HAP-1 (cell line): ENCODE measurements around the gene MAGI2.

Experiments used
- DNase-seq, 2 experiments: peaks; one replicate each; pipeline ENCODE4 v3.0.0-alpha.2; 2016 to 2020; ENCODE audit warnings: low spot score in 2 of 2
- H3K27me3 ChIP-seq: fragments of 250-450 bp; sonication (Bioruptor Pico); 2 replicates; pipeline ENCODE4 v1.5.1; 2020; ENCODE audit warnings: low read depth, mild to moderate bottlenecking, moderate library complexity
- H3K36me3 ChIP-seq: fragments of 250-450 bp; sonication (Bioruptor Pico); replicated peaks from 2 replicates; pipeline ENCODE4 v1.5.1; 2020; ENCODE audit warnings: mild to moderate bottlenecking
- H3K4me1 ChIP-seq: fragments of 250-450 bp; sonication (Bioruptor Pico); 2 replicates; pipeline ENCODE4 v1.5.1; 2020; ENCODE audit warnings: mild to moderate bottlenecking
- H3K4me3 ChIP-seq: fragments of 250-450 bp; sonication (Bioruptor Pico); 2 replicates; pipeline ENCODE4 v1.5.1; 2020; ENCODE audit warnings: mild to moderate bottlenecking, moderate library complexity
- H3K9me3 ChIP-seq: fragments of 250-450 bp; sonication (Bioruptor Pico); 2 replicates; pipeline ENCODE4 v1.5.1; 2020; ENCODE audit warnings: mild to moderate bottlenecking, moderate library complexity
- in situ Hi-C: fragments of 300-500 bp; cut with MboI; formaldehyde crosslinking; loops from 3 replicates; pipeline ENCODE4 v1.14.3; 2020; ENCODE audit warnings: low sequenced_read_pairs, inconsistent platforms, mixed read lengths

Gene MAGI2

DNA sequence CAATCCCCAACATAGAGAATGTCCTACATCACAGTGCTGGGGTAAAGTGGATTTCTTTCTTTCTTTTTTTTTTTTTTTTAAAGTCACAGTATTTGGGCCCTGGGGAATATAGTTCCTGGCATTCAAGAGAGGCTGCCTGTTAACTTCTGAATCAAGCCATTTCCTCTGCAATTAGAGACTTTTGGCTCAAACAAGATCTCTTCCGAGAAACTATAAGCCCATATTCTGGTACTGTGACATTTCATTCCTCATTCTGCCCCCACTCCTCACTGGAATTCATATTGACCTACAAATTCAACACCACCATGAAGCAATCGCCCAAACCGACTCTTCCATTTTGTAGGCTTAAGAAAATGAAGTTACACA lies 1467.5 kb downstream of the MAGI2 start:
- DNase-seq = no peak
- in situ Hi-C loops = no loop called here
- no peaks in the 10 kb centered on the region for H3K9me3 ChIP-seq
- no peak overlapping the region for H3K4me3 ChIP-seq
- H3K27me3 ChIP-seq = no peaks in the 10 kb centered on the region
- H3K36me3 ChIP-seq = no peaks in the 10 kb centered on the region
- no peaks in the 10 kb centered on the region for H3K4me1 ChIP-seq

DNA sequence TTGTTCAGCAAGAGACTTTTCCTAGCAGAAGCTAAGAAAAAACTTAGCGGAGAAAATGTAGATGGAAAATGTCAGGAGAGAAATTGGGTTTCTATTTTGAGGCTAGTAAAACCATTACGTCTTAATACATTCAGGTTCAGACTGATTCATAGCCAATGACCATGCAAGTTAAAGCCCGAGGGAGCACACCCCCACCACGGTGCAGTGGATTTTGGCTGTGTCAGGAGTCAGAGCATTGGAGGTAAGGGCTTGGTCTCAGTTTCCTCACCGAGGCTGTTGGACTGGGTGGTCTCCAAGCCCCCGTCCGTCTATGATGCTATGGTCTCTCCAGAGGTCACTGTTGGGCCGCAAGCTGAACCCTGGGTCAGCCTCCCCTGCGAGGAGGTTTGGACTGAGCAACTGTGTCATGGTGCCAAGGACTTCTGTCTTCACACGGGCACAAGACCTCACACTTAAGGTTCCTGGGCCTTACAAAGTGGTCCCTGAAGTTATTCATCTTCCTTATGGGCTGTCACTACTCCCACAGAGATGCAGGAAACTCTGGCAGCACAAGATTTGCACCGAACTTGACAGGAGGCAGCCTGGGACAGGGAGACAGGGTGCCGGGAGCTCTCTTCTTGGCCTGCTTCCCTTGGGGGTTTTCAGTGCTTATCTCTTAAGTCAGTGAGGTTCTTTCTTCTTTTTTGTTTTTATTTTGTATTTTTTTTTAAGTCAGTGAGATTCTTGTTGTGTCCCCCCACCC lies 1468.1 kb downstream of the MAGI2 start:
- in situ Hi-C loops = no loop called here
- H3K4me3 ChIP-seq = no peak overlapping the region
- H3K36me3 ChIP-seq = no peaks in the 10 kb centered on the region
- DNase-seq = no peak
- no peaks in the 10 kb centered on the region for H3K27me3 ChIP-seq
- no peaks in the 10 kb centered on the region for H3K9me3 ChIP-seq
- no peaks in the 10 kb centered on the region for H3K4me1 ChIP-seq

DNA sequence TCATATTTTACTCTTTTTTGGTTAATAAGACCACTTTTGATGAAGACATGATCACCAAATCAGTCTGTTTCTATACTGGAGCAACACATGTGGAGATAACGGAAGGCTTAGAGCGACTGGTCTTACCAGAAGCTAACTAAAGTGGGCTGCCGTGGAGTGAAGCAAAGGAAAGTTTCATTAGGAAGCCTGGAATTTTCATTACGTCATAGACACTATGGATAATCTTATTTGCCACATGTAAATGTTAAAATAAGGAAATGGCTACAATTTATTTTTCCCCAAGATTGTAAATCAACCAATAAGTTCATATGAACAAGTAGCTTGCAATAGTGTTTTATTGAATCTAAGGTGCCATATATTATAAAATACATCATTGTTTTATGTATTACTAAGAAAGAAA lies 1469.5 kb downstream of the MAGI2 start:
- H3K36me3 ChIP-seq = no peaks in the 10 kb centered on the region
- in situ Hi-C loops = no loop called here
- no peaks in the 10 kb centered on the region for H3K27me3 ChIP-seq
- H3K9me3 ChIP-seq = no peaks in the 10 kb centered on the region
- no peaks in the 10 kb centered on the region for H3K4me1 ChIP-seq
- H3K4me3 ChIP-seq = no peak overlapping the region
- no peak for DNase-seq

- H3K27me3 ChIP-seq = no peaks in the 10 kb centered on the region
- in situ Hi-C loops = no loop called here
Observed at GRCh38 chr7:77982926-77983550, 1470.4 kb downstream of the MAGI2 start.

GRCh38 chr7:77980087-77980713 lies 1473.3 kb downstream of the MAGI2 start:
- H3K4me3 ChIP-seq = no peak overlapping the region
- H3K36me3 ChIP-seq = no peaks in the 10 kb centered on the region
- DNase-seq = no peak
- H3K9me3 ChIP-seq = no peaks in the 10 kb centered on the region
- no peaks in the 10 kb centered on the region for H3K4me1 ChIP-seq
- H3K27me3 ChIP-seq = no peaks in the 10 kb centered on the region
- in situ Hi-C loops = no loop called here

More at GRCh38 chr7:77982926-77983550, 1470.4 kb downstream of the MAGI2 start:
- no peaks in the 10 kb centered on the region for H3K4me1 ChIP-seq
- DNase-seq = no peak
- H3K4me3 ChIP-seq = no peak overlapping the region
- no peaks in the 10 kb centered on the region for H3K9me3 ChIP-seq
- no peaks in the 10 kb centered on the region for H3K36me3 ChIP-seq

- no peaks in the 10 kb centered on the region for H3K4me1 ChIP-seq
- in situ Hi-C loops = no loop called here
- no peaks in the 10 kb centered on the region for H3K36me3 ChIP-seq
- no peaks in the 10 kb centered on the region for H3K9me3 ChIP-seq
- DNase-seq = no peak
- no peak overlapping the region for H3K4me3 ChIP-seq
- no peaks in the 10 kb centered on the region for H3K27me3 ChIP-seq
Observed at GRCh38 chr7:77979219-77979618, 1474.2 kb downstream of the MAGI2 start.

DNA sequence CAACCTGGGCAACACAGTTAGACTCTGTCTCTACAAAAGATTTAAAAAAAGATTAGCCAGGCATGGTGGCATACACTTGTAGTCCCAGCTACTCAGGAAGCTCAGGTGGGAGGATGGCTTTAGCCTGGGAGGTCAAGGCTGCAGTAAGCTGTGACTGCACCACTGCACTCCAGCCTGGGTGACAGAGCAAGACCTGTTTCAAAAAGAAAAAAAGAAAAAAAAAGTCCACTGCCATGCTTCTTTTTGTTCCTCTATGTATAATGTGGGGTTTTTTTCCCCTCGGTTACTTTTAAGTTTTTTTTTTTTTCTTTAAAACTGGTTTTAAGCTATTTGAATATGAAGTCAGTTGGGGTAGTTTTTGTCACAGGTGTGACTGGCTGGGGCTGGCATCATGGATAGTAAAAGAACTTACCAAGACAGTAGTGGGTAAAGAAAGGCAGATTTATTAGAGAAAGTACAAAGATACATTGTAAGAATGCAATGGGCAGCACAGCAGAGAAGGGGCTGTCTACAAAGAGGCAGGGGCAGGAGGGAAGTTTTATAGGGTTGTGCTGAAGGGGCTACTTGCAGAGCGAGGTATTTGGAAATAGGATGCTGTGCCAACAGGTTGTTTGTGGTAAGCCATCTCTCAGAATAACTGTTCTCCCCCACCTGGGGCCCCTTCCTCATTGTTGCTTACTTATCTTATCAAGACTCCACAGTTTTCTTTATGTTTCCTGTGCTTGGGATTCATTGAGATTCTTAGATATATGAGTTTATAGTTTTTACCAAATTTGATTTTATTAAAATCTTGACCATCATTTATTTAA lies 1477.6 kb downstream of the MAGI2 start:
- H3K27me3 ChIP-seq = no peaks in the 10 kb centered on the region
- no peaks in the 10 kb centered on the region for H3K4me1 ChIP-seq
- no peaks in the 10 kb centered on the region for H3K36me3 ChIP-seq
- H3K9me3 ChIP-seq = no peaks in the 10 kb centered on the region
- in situ Hi-C loops = no loop called here
- H3K4me3 ChIP-seq = no peak overlapping the region
- DNase-seq = no peak

- Histone ChIP-seq H3K4me1 (no peaks in the 10 kb centered on the region), H3K36me3 (no peaks in the 10 kb centered on the region), H3K9me3 (no peaks in the 10 kb centered on the region), H3K4me3 (no peak overlapping the region), H3K27me3 (no peaks in the 10 kb centered on the region)
- no peak for DNase-seq
- in situ Hi-C loops = no loop called here
Observed at GRCh38 chr7:77971726-77972125, 1481.7 kb downstream of the MAGI2 start.

GRCh38 chr7:77967429-77967828 lies 1486.0 kb downstream of the MAGI2 start:
- H3K4me3 ChIP-seq = no peak overlapping the region
- in situ Hi-C loops = no loop called here
- H3K9me3 ChIP-seq = no peaks in the 10 kb centered on the region
- no peaks in the 10 kb centered on the region for H3K27me3 ChIP-seq
- no peaks in the 10 kb centered on the region for H3K36me3 ChIP-seq
- DNase-seq = no peak
- H3K4me1 ChIP-seq = no peaks in the 10 kb centered on the region
